Measurements from ENCODE around the gene MANEAL.
A peak's percentile ranks its signal among the peaks of the same experiment; 100 is the strongest.
"Not testable (repeated sequence)": the region's sequence is repeated elsewhere in the genome, so short reads cannot be mapped to it uniquely, and the experiment has no call there.

The MANEAL gene

DNA sequence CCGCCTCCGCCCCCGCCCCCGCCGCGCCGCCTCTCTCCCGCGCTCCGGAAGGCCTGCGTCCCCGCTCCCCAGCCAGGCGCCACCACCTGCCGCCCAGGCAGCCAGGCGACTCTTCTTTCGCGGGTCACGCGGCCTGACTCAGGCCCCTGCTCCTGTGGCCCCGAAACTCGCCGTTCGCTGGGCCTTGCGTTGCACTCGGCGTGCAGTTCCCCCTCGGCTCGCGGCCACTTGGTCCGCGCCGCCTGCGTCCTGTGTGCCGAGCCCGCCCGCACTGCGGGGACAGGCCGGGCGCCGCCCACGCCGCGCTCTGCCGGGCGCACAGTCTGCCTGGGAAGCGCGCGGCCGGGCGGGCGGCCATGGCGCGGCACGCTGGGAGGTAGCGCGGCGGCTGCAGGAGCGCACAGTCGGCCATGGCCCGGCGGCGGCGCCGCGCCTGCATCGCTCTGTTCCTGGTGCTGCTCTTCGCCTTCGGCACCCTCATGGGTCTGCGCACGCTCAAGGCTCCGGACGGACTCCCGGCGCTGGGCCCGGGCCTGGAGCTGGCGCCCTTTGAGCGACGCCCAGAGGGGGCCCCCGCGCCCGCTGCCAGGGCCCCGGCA lies at the start of gene MANEAL:
Gene MANEAL (plus strand): TSS at position 75 of the 599 bp plus-strand sequence. CDS start 336 bp downstream, at position 411.
- DNase-seq, result peak; percentile 15

- DNase-seq, result no peak
These were observed 46.8 kb upstream of the MANEAL start for GRCh38 chr1:37746806-37747205.

DNA sequence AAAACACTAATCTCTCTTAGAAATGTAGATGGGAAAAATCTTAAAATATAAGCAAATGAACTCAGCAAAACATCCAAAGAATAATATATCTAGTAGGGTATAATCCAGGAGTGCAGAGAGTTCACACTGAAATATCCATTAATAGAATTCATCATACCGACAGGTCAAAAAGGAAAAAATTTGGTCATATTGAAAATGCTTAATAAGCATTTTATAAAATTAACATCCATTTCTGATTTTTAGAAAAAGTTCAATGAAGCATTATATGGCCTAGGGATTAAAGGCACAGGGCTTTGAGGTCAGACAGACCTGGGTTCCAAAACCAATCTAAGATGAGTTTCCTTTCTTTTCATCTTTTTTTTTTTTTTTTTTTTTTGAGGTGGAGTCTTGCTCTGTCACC lies 45.1 kb upstream of the MANEAL start:
- DNase-seq, result no peak

- DNase-seq, result no peak
These were observed 41.4 kb upstream of the MANEAL start for GRCh38 chr1:37752213-37752582.

DNA sequence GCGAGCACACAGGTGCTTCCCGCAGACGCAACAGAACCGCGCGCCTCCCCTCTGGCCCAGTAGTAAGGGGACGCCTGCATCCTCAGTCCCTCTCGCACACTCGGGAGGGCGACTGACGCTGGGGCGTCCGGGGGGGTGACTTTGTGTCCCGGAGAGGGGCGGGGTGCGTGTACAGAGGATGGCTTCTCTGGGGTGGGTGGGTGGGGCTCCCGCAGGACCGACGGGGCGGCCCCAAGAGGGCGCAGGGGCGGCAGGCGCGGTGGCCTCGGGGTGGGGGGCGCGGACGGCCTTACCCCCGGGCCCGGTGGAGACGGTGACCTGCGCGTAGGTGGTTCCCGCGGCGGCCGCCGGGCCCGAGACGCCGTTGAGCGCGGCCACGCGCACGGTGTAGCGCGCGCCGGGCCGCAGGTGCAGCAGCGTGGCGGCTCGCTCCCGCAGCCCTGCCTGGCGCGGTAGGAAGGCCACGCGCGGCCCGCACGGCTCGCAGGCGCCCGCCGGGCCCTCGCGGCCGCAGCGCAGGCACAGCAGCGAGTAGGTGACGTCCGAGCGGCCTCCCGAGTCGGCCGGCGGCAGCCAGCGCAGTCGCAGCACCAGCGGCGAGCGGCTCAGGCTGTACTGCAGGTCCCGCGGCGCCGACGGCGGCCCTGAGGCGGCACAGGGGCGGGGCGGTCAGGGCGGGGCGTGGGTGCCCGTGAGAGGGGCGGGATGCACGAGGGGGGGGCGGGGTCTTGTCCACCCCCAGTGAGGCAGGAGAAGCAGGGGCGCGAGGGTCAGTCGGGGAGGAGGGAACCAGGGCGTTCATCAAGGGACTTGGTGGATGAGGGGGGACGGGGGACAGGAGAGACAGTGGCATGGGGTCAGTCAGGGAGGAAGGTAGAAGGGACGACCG lies 40.8 kb upstream of the MANEAL start:
- DNase-seq, result no peak

GRCh38 chr1:37753473-37754321 lies 40.0 kb upstream of the MANEAL start:
- DNase-seq, result no peak

DNA sequence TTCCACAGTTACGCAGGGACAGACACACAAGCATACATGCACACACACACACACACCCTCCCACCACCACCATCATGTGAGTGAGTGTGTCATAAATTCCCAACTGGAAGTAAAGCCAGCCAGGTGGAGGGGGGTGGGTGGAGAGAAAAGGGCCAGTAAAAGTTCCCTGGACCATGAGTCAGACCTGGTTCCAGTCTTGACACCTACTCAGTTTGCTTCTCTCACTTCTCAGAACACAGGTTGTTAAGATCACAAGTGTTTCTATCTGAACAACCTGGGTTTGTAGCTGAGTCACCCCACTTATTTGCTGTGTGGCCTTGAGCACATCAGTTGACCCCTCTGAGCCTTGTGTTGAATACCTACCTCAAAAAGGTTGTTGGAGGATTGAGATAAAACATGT lies 38.4 kb upstream of the MANEAL start:
- DNase-seq, result peak; percentile 11

DNA sequence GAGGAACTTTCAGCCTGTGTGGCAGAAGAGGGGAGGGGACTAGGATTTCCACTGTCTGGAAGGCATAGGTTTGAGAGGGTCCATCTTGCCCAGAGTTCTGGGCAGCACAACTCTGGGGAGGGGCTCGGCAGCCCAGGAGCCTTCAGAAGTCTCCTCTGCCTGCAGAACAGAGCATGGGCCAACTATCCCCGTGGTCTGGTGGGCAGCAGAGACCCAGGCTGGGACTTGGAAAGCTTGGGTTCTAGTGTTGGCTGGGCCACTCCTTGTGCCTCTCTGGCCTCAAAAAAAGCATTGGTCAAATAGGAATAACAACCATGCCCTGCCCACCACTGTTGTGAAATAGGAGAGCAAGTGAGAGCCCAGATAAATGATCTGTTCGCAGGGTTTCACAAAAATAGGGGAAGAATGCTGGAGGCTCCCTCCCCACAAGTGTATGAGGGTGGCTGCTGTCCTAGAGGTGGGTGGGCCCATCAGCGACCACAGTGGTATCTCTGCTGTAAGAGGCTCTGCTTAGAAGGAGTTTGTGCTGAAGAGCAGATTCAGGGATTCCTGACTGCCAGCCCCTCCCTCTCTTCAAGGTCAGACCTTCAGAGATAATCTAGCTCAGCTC lies 37.6 kb upstream of the MANEAL start:
- DNase-seq, result no peak

GRCh38 chr1:37759451-37759850 lies 34.2 kb upstream of the MANEAL start:
- DNase-seq, result no peak

DNA sequence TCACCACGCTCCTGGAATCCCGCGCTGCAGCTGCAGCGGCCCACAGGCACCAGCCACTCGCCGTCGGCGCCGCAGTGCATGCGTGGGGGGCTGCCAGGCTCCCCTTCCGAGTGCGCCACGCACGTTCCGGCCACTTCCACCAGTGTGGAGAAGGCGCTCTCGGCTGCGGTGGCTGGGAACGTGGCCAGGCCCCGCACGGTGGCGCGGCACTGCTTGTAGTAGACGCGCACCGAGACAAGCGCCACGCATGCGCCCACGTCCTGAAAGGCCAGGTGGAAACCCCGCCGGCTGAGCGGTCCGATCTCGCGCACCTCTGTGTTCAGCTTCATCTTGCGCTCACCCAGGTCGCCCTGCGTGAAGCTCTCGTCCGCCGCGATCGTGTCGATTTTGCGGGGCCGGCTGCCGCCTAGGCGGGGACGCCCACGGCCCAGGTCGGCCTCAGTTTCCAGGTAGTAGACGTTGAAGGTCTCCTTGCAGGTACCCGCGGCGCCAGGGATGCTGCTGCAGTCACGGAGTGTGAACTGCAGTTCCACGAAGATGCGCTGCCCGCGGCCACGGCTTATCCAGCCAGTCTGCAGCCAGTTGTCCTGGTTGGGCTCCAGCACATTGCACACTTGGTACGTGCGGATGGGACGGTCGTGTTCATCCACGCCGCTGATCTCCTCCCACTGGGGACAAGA lies 32.1 kb upstream of the MANEAL start:
- DNase-seq, result no peak

- no peak for DNase-seq
These were observed 31.1 kb upstream of the MANEAL start for GRCh38 chr1:37762516-37762915.

DNA sequence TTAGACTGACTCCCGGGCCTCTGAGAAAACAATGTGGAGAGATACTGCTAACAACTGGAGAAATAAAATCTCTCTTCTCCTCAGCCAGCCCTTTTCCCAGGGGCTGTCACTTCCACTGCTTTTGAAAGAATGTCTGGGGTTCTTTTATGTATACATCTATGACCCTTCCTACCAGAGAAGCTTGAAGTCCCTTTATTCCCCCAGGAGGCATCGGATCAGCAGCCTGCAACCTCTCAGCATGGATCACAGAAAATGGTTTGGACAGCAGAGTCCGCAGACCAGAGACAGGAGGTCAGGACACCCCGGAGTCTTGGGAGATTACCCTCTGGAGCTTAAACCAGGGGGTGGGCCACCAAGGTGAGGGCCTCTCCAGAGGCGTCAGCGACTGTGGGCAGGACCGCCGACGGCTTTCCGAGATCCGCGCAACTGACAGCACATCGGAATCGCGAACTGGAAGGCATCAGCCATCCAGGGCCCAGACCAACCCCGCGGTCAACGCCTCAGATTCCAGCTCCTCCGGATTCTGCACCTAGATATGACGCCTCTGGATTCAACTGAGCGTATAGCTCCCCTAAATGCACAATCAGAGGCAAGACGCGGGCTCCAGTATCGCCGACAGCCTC lies 29.7 kb upstream of the MANEAL start:
- no peak for DNase-seq

- DNase-seq, result peak; percentile 32
These were observed 29.2 kb upstream of the MANEAL start for GRCh38 chr1:37764414-37764825.

GRCh38 chr1:37764888-37765441 lies 28.7 kb upstream of the MANEAL start, which contains the start of gene EPHA10:
TSS of gene EPHA10 (minus strand) at chr1:37765120. CDS start at chr1:37765066, 54 bp downstream.
- DNase-seq, result no peak

- no peak for DNase-seq
These were observed 27.6 kb upstream of the MANEAL start for GRCh38 chr1:37765916-37766664.

DNA sequence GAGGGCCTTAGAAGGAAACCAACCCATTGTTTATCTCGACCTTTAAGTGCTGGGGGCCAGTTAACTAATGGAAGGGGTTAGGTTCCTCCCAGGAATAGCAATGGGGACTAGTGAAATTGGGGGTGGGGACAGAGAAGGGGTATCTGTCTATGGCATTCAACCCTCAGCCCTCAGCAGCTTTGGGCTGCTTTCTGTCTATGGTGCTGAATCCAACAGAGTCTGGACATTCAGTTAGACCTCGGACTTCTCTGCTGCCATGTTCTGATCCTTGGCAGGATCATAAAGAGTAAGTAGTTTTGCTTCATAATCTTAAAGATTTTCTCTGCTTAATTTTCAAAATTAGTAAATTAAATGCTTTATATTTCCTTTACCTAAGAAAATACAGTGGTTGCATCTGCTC lies 26.2 kb upstream of the MANEAL start:
- DNase-seq, result no peak

GRCh38 chr1:37771440-37771839 lies 22.2 kb upstream of the MANEAL start:
- not testable (repeated sequence) for DNase-seq

DNA sequence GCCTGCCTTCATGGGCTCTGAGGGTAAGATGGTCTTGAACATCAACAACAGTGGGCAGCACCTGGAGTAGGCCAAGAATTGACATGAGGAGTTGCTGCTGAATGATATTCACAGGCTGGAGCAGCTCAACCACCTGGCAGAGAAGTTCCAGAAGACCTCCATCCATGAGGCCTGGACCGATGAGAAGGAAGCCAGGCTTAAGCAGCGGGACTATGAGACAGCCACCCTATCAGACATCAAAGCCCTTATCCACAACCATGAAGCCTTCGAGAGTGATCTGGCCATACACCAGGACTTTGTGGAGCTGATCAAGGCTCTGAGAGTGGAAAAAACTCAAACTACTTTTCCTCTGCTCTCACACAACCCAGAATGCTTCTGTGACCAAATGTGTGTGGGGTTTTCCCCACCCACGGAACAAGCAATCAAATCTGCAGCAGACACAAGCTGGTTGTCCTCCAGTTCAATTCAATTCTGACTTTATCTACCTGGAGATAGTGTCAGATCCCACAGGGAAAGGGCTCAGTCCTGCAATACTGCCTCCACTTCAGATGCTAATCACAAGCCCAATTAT lies 16.6 kb upstream of the MANEAL start:
- DNase-seq, result no peak

DNA sequence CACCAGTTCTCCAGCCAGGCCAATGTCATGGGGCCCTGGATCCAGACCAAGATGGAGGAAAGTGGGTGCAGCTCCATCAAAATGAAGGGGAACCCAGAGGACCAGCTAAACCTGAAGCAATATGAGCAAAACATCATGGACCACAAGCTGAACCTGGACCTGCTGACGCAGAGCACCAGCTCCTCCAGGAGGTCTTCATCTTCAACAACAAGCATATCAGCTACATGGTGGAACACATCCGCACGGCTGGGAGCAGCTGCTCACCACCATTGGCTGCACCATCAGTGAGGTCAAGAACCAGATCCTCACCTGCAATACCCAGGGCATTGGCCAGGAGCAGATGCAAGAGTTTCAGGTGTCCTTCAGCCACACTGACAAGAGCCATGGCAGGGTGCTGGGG lies 15.0 kb upstream of the MANEAL start:
- DNase-seq, result no peak

DNA sequence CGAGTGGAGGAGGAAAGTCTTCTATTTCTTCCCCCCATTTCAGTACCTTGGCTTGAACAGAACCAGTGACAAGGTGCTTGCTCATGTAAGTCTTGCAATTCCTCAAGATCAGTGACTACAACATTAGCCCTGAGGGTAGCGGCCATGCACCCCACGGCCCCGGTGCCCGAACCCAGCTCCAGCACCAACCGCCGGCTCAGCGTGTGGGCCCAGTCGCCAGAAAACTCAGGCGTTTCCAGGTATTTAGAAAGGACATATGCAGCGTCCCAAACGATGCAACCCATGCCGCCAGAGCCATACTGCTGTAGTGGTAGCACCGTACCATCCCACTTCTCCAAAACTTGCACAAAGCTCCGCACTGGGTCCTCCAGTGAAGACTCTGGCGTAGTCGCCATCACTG lies 11.2 kb upstream of the MANEAL start:
- DNase-seq, result no peak
